ENCODE measurements around the gene SLC35G6.

GRCh38 chr17:7448461-7448860, 32.8 kb upstream of the SLC35G6 start:
- TF ChIP-seq CTCF (conservative IDR thresholded peaks at IDR 0.05 in 1 of 2, IDR thresholded peaks at IDR 0.05 in 1 of 2; ENCODE audit: low read depth in 1 of 2, low read length in 2 of 2), result no peak
- no peak for TF ChIP-seq EZH2 (IDR thresholded peaks at IDR 0.05; ENCODE audit: low read length, missing control alignments)
